Measurements from ENCODE around the gene CBLC.

CBLC gene

DNA sequence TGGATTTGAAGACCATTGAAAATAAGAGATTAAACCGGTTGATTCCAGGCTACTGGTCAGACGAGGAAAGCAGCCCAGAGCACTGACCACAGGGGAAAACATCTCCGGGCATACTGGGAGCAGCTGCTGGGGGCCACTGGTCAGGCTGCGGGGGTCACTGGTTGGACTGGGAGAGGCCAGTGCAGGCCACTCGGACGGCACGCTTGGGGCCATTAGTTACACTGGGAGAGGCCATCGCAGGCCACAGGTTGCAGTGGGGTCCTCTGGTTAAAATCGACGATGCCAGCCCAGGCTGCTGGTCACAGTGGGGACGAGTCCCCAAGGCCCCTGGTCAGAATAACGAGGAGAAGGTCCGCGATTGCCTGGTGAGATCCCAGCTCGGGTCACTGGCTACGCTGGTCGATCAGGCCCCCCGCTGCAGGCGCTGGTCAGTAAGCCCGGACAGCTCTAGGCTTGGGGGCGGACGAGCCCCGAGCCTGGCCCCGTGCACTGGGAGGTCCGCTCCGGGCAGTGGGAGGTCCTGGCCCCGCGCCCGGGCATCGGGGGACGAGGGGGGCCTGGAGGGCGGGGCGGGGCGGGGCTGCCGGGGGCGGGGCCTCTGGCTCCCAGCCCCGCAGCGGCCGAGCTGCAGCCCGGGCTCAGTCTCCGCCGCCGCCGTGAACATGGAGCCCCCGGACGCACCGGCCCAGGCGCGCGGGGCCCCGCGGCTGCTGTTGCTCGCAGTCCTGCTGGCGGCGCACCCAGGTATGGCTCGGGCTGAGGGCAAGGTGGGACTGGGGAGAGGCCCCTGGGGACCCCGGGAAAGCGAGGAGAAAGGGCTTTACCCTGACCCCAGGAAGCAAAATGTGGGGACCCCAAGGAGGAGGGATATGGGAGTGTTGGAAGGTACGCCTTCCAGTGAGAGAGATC lies 31.0 kb downstream of the CBLC start, which contains the start of gene BCAM:
Gene BCAM (plus strand): TSS at position 641 of the 909 bp plus-strand sequence. CDS start 22 bp downstream, at position 663.
- no peak within 1 kb of the TSS for H3K4me3 ChIP-seq (ENCODE audit: low read depth, low read length)
- no peak for DNase-seq (ENCODE audit: low read depth)
- TF ChIP-seq, protein P1, sequence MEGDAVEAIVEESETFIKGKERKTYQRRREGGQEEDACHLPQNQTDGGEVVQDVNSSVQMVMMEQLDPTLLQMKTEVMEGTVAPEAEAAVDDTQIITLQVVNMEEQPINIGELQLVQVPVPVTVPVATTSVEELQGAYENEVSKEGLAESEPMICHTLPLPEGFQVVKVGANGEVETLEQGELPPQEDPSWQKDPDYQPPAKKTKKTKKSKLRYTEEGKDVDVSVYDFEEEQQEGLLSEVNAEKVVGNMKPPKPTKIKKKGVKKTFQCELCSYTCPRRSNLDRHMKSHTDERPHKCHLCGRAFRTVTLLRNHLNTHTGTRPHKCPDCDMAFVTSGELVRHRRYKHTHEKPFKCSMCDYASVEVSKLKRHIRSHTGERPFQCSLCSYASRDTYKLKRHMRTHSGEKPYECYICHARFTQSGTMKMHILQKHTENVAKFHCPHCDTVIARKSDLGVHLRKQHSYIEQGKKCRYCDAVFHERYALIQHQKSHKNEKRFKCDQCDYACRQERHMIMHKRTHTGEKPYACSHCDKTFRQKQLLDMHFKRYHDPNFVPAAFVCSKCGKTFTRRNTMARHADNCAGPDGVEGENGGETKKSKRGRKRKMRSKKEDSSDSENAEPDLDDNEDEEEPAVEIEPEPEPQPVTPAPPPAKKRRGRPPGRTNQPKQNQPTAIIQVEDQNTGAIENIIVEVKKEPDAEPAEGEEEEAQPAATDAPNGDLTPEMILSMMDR (IDR thresholded peaks at IDR 0.05; ENCODE audit: insufficient read depth, low read depth, low read length, missing control alignments): no peak

DNA sequence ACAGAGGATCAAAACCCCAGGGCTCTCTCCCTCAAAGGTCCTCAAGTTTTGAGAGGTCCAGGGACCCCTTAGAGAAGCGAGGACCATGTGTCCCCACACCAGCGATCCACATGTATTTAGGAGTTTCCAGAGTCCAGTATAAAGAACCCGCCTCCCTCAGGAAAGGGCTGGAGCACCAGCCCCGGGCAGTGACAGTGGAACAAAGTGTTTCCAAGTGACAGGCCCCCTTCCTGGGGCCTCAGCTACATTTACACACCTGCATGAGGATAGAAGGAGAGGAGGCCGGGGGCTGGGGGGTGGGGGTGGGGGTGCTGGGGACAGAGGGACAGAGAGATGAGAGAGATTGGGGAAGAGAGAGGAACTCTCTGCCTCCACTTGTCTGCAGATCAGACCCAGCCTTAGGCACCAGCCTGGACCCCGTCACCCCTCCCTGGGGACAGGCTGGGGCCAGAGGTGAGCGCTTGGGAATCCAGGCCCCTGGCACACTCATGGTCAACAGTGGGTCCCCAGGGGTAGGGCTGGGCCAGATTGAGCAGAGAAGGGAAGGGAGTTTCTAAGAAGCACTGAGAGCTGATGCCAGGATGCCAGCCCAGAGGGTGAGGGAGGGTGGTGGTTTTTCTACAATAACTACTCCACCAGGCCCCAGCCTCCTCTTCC lies 32.0 kb downstream of the CBLC start:
- TF ChIP-seq, protein P1 (IDR thresholded peaks at IDR 0.05; ENCODE audit: insufficient read depth, low read depth, low read length, missing control alignments): no peak
- no peak overlapping the region for H3K4me3 ChIP-seq (ENCODE audit: low read depth, low read length)
- no peak for DNase-seq (ENCODE audit: low read depth)

DNA sequence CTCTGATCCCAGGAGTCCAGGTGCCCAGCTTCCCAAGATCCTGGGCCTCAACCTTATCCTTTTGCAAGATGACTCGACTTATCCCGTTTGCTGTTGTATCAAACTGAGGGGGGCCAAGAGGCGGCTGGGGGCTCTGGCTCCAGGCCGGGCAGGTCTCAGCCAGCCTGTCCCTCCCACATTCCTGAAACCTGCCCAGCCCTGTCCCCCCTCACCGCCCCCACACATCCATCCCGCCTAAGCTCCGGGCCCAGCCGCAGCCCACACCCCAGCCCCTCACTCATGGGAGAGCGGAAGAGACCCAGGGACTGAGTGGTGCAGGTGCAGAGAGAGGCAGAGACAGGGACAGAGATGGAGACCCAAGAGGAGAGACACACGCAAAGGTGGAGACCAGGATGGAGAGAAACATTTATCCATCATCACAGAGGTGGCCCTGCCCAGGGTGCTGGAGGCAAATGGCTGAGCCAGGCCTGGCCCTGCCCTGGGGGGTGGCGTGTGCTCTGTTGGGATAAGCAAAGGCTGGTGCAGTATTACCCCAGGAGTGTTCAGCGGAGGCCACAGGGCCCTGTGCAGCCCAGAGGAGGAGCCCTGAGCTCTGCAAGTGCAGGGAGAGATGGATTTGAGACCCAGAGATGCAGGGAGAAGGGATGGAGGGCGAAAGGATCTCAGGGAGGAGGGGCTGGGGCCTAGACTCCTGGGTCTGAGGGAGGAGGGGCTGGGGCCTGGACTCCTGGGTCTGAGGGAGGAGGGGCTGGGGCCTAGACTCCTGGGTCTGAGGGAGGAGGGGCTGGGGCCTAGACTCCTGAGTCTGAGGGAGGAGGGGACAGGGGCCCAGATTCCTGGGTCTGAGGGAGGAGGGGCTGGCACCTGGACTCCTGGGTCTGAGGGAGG lies 32.8 kb downstream of the CBLC start:
- no peak overlapping the region for H3K4me3 ChIP-seq (ENCODE audit: low read depth, low read length)
- TF ChIP-seq, protein P1 (IDR thresholded peaks at IDR 0.05; ENCODE audit: insufficient read depth, low read depth, low read length, missing control alignments): no peak

DNA sequence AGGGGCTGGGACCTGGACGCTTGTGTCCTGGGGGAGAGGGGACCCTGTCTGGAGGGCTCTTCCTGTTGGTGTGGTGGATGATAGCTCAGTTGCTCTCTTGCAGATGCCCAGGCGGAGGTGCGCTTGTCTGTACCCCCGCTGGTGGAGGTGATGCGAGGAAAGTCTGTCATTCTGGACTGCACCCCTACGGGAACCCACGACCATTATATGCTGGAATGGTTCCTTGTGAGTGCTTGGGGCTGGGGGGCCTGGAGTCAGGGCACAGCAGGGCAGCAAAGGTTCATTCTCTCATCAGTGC lies 33.4 kb downstream of the CBLC start:
- no peak for DNase-seq (ENCODE audit: low read depth)
- TF ChIP-seq, protein P1 (IDR thresholded peaks at IDR 0.05; ENCODE audit: insufficient read depth, low read depth, low read length, missing control alignments): no peak
- no peak overlapping the region for H3K4me3 ChIP-seq (ENCODE audit: low read depth, low read length)

More for the DNA sequence above, 32.8 kb downstream of the CBLC start:
- no peak for DNase-seq (ENCODE audit: low read depth)

DNA sequence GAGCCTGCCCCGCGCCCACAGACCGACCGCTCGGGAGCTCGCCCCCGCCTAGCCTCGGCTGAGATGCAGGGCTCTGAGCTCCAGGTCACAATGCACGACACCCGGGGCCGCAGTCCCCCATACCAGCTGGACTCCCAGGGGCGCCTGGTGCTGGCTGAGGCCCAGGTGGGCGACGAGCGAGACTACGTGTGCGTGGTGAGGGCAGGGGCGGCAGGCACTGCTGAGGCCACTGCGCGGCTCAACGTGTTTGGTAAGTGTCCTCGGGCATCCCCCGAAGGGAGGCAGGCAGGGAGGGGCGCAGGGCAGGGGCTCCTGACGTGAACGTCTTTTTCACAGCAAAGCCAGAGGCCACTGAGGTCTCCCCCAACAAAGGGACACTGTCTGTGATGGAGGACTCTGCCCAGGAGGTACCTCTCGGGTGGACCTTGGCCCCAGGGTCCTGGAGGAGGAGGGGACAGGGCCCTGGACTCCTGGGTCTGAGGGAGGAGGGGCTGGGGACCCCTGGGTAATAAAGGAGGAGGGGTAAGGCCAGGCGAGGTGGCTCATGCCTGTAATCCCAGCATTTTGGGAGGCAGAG lies 34.5 kb downstream of the CBLC start:
- TF ChIP-seq, protein P1 (IDR thresholded peaks at IDR 0.05; ENCODE audit: insufficient read depth, low read depth, low read length, missing control alignments): no peak
- H3K4me3 ChIP-seq (ENCODE audit: low read depth, low read length): no peak overlapping the region
- DNase-seq (ENCODE audit: low read depth): no peak

DNA sequence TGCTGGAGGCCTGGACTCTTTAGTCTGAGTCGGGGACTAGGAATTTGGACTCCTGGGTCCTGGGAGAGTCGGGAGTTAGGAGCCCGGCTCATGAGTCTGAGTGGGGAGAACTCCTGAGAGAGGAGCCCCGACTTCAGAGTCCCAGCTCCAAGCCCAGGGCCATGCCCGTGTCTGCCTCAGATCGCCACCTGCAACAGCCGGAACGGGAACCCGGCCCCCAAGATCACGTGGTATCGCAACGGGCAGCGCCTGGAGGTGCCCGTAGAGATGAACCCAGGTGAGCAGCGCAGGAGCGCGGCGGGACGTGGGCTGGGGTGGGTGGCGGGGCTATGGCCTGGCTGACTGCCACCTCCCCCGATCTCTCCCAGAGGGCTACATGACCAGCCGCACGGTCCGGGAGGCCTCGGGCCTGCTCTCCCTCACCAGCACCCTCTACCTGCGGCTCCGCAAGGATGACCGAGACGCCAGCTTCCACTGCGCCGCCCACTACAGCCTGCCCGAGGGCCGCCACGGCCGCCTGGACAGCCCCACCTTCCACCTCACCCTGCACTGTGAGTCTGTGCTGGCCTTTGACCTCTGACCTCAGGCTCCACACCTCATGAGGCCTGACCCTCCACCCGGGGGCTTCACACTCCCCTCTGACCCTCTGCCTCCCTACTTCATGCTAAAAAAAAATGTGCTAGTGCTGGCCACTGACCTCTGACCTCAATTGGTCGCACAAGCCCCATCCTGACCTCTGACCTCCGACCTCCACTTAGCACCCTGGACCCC lies 35.6 kb downstream of the CBLC start:
- no peak overlapping the region for H3K4me3 ChIP-seq (ENCODE audit: low read depth, low read length)
- DNase-seq (ENCODE audit: low read depth): no peak
- TF ChIP-seq, protein P1 (IDR thresholded peaks at IDR 0.05; ENCODE audit: insufficient read depth, low read depth, low read length, missing control alignments): no peak

Measured in GM12865 (cell line).